Activated CD4-positive, alpha-beta T cell treated with anti-CD3 and anti-CD28 coated beads, Interleukin-2, amount 50 U/mL, for 24 hours (primary cell): ENCODE data around the gene PPT1.

Experiments used
- DNase-seq, 2 donors: peaks; one replicate each; pipeline ENCODE4 v3.0.0-alpha.2; 2020; ENCODE audit warnings: low read depth in 1 of 2, low spot score in 1 of 2

PPT1 gene

GRCh38 chr1:40096977-40097782, at the start of gene PPT1:
TSS of gene PPT1 (minus strand) at chr1:40097252. CDS start at chr1:40097238, 14 bp downstream.
- DNase-seq = peak; percentile 52 to 55

GRCh38 chr1:40143891-40144575, 47.0 kb upstream of the PPT1 start:
- DNase-seq = peak; percentile 18 to 63

GRCh38 chr1:40141878-40142535, 45.0 kb upstream of the PPT1 start:
- DNase-seq = no peak

GRCh38 chr1:40140211-40140973, 43.3 kb upstream of the PPT1 start:
- no peak for DNase-seq

- DNase-seq = no peak
These were observed 36.8 kb upstream of the PPT1 start for GRCh38 chr1:40133839-40134238.

- no peak for DNase-seq
These were observed 36.2 kb upstream of the PPT1 start for GRCh38 chr1:40133312-40133665.

- DNase-seq = no peak
These were observed 35.6 kb upstream of the PPT1 start for GRCh38 chr1:40132383-40133311.

- no peak for DNase-seq
These were observed 33.8 kb upstream of the PPT1 start for GRCh38 chr1:40130892-40131291.

- no peak for DNase-seq
These were observed 25.8 kb upstream of the PPT1 start for GRCh38 chr1:40122855-40123254.

- DNase-seq = no peak
These were observed 23.1 kb upstream of the PPT1 start for GRCh38 chr1:40120128-40120527.

- no peak for DNase-seq
These were observed 17.3 kb upstream of the PPT1 start for GRCh38 chr1:40114400-40114799.

- no peak for DNase-seq
These were observed 13.3 kb upstream of the PPT1 start for GRCh38 chr1:40110389-40110788.

GRCh38 chr1:40107290-40107959, 10.4 kb upstream of the PPT1 start:
- DNase-seq = no peak

- DNase-seq = no peak
These were observed 8.0 kb upstream of the PPT1 start for GRCh38 chr1:40105028-40105427.

GRCh38 chr1:40102896-40103295, 5.8 kb upstream of the PPT1 start:
- no peak for DNase-seq

- no peak for DNase-seq
These were observed 5.0 kb upstream of the PPT1 start for GRCh38 chr1:40102038-40102437.

- DNase-seq = no peak
These were observed 441 bp downstream of the PPT1 start for GRCh38 chr1:40096646-40096976.

- no peak for DNase-seq
These were observed 1.2 kb downstream of the PPT1 start for GRCh38 chr1:40095806-40096205.

- DNase-seq = no peak
These were observed 2.5 kb downstream of the PPT1 start for GRCh38 chr1:40094466-40095110.
